Endothelial cell of umbilical vein (primary cell): ENCODE data around the gene MAN1A2. TPM values are rescaled to one million over a fixed set of nuclear protein-coding genes. Genes with fewer than 3 reads are reported as not detected.

Experiments
- BruUV-seq: library from RNA; stranded (reverse); fragments of 400-500 nt; replicated peaks from 2 replicates; lab custom pipeline; 2021; lab: Mats Ljungman, UMichigan
- CTCF ChIA-PET: fragments of 300-600, 350-600 bp; sonication (Branson Sonifier 250); formaldehyde crosslinking; loops from one replicate; lab custom pipeline; 2021; ENCODE audit warnings: antibody characterized with exemption, inconsistent platforms; lab: Charles Lee
- POLR2A ChIA-PET: fragments of 300-600, 350-600 bp; sonication (Branson Sonifier 250); formaldehyde crosslinking; loops from one replicate; lab custom pipeline; 2021; ENCODE audit warnings: antibody characterized with exemption, inconsistent platforms; lab: Charles Lee
- DNase-seq: peaks from one replicate; pipeline ENCODE4 v3.0.0-alpha.2; 2011; ENCODE audit warnings: low read depth, low spot score
- FAIRE-seq: peaks from 2 replicates; lab custom pipeline; 2011; peaks lifted over from hg19 to GRCh38; lab: Jason Lieb, UNC
- H2AFZ ChIP-seq: 2 replicates; pipeline ENCODE4 v1.6.0; 2012; ENCODE audit warnings: low read depth, low read length, control low read depth, inconsistent platforms
- H3K27ac ChIP-seq: 2 replicates; pipeline ENCODE4 v1.5.1; 2011; ENCODE audit warnings: low read depth, mild to moderate bottlenecking, control low read depth, low read length, moderate library complexity; ENCODE audit not compliant: insufficient read depth
- H3K27me3 ChIP-seq, 2 experiments: 2 replicates each; pipeline versions ENCODE4 v1.6.0 to v1.6.1; 2011; ENCODE audit warnings: low read length in 2 of 2, mixed read lengths in 1 of 2; ENCODE audit not compliant: control insufficient read depth in 2 of 2, insufficient read depth in 2 of 2
- H3K36me3 ChIP-seq, 2 experiments: 2 replicates in 1 of 2; 3 replicates in 1 of 2; pipeline ENCODE4 v1.5.1; 2011; ENCODE audit warnings: low read length in 2 of 2, mild to moderate bottlenecking in 1 of 2, moderate library complexity in 1 of 2; ENCODE audit not compliant: control insufficient read depth in 2 of 2, insufficient read depth in 2 of 2; ENCODE audit errors: extremely low read depth in 1 of 2
- H3K4me1 ChIP-seq: 3 replicates; pipeline ENCODE4 v1.5.1; 2011; ENCODE audit warnings: mild to moderate bottlenecking, low read length; ENCODE audit not compliant: control insufficient read depth, insufficient read depth; ENCODE audit errors: extremely low read depth
- H3K4me2 ChIP-seq: 2 replicates; pipeline ENCODE4 v1.6.1; 2011; ENCODE audit warnings: low read length, control low read depth, mixed read lengths; ENCODE audit not compliant: insufficient read depth
- H3K4me3 ChIP-seq, 3 experiments: fragments of 200-600 bp in 1 of 3; sonication (generic), shearing (Covaris generic) in 1 of 3; replicated peaks in 1 of 3; 2 replicates each; pipeline ENCODE4 v1.5.1; 2011 to 2016; ENCODE audit warnings: control low read depth in 3 of 3, low read length in 3 of 3, mild to moderate bottlenecking in 2 of 3, inconsistent platforms in 1 of 3, low read depth in 1 of 3, moderate library complexity in 1 of 3; ENCODE audit not compliant: insufficient read depth in 1 of 3
- H3K79me2 ChIP-seq: 2 replicates; pipeline ENCODE4 v1.6.0; 2012; ENCODE audit warnings: low read length, inconsistent platforms; ENCODE audit not compliant: control insufficient read depth, insufficient read depth
- H3K9ac ChIP-seq: replicated peaks from 2 replicates; pipeline ENCODE3; 2011; ENCODE audit warnings: low read length, control low read depth; ENCODE audit not compliant: insufficient read depth; ENCODE audit errors: extremely low read depth
- H3K9me1 ChIP-seq: replicated peaks from 3 replicates; pipeline ENCODE4 v1.6.0; 2011; ENCODE audit warnings: mild to moderate bottlenecking, low read length; ENCODE audit not compliant: control insufficient read depth, insufficient read depth; ENCODE audit errors: extremely low read depth
- H3K9me3 ChIP-seq: replicated peaks from 2 replicates; pipeline ENCODE4 v1.5.1; 2012; ENCODE audit warnings: low read length, inconsistent platforms; ENCODE audit not compliant: control insufficient read depth, insufficient read depth
- H4K20me1 ChIP-seq: replicated peaks from 2 replicates; pipeline ENCODE3; 2011; ENCODE audit warnings: mild to moderate bottlenecking, low read length; ENCODE audit not compliant: control insufficient read depth, insufficient read depth; ENCODE audit errors: extremely low read depth
- EZH2 ChIP-seq: IDR thresholded peaks from 2 replicates; pipeline ENCODE4 v1.6.1; 2012; ENCODE audit warnings: borderline replicate concordance, low read depth, mild to moderate bottlenecking, moderate library complexity, low read length, inconsistent platforms; ENCODE audit not compliant: severe bottlenecking
- FOS ChIP-seq: IDR thresholded peaks from 2 replicates; pipeline ENCODE4 v1.6.1; 2011; ENCODE audit warnings: mild to moderate bottlenecking, low read length, moderate library complexity, borderline replicate concordance; ENCODE audit not compliant: insufficient read depth
- GATA2 ChIP-seq: IDR thresholded peaks from 2 replicates; pipeline ENCODE4 v1.7.0; 2011; ENCODE audit warnings: low read depth, mild to moderate bottlenecking, moderate library complexity, mixed read lengths, low read length; ENCODE audit not compliant: insufficient read length, insufficient read depth
- JUN ChIP-seq: IDR thresholded peaks from 2 replicates; pipeline ENCODE4 v1.6.1; 2011; ENCODE audit warnings: borderline replicate concordance, low read depth; ENCODE audit not compliant: insufficient read length, insufficient read depth
- MYC ChIP-seq: IDR thresholded peaks from one replicate; pipeline ENCODE4 v1.6.1; 2011; ENCODE audit warnings: mild to moderate bottlenecking, low read depth, low read length
- POLR2A ChIP-seq: IDR thresholded peaks from 2 replicates; pipeline ENCODE4 v1.6.1; 2012; ENCODE audit warnings: low read depth, mild to moderate bottlenecking, control low read depth, low read length
- POLR2AphosphoS5 ChIP-seq: IDR thresholded peaks from 2 replicates; pipeline ENCODE4 v1.6.1; 2012; ENCODE audit warnings: low read depth, mild to moderate bottlenecking, control low read depth, low read length, moderate library complexity; ENCODE audit not compliant: insufficient read depth
- dilution Hi-C: fragments of 300-500 bp; cut with MboI; formaldehyde crosslinking; loops from one replicate; pipeline ENCODE4 v1.15.0; 2019; ENCODE audit warnings: low sequenced_read_pairs; ENCODE audit not compliant: extremely low pct_ligation_motif_present
- intact Hi-C: fragments of 100-400 bp; cut with micrococcal nuclease; formaldehyde crosslinking; loops from one replicate; pipeline ENCODE4 v1.10.0; 2022
- polyA plus RNA-seq, 4 experiments: library from polyadenylated mRNA; depleted of rRNA in 3 of 4; stranded (reverse) in 3 of 4; unstranded in 1 of 4; fragments of >200 nt; gene quantifications; 2 replicates each; pipeline versions ENCODE4 v1.2.1 to v1.2.3, GENCODE V29; 2011 to 2012; ENCODE audit warnings: missing spikeins in 1 of 4
- total RNA-seq: library from RNA; stranded (reverse); gene quantifications from 2 replicates; pipeline ENCODE4 v1.2.3, GENCODE V29; 2021
- TF ChIP-seq, protein P1 (sequence below): IDR thresholded peaks from 2 replicates; pipeline ENCODE4 v1.6.1; 2011; ENCODE audit not compliant: insufficient read depth, insufficient read length
- TF ChIP-seq, protein P2 (sequence below), 2 donors: IDR thresholded peaks; 1 replicate in 1 of 2; 2 replicates in 1 of 2; pipeline ENCODE4 v1.5.1; 2011; ENCODE audit warnings: low read length in 2 of 2, mild to moderate bottlenecking in 2 of 2, moderate library complexity in 2 of 2, control low read depth in 1 of 2, inconsistent platforms in 1 of 2, low read depth in 1 of 2; ENCODE audit not compliant: insufficient read depth in 1 of 2; ENCODE audit errors: extremely low read depth in 1 of 2

The MAN1A2 gene
- total and polyA plus RNA-seq, 2 donors (not counting 3 experiments of a cell fraction or from before 2014, with no cell fraction given) = 13.5 to 36.2 TPM

- ChIA-PET POLR2A (no interaction called here), CTCF (interaction anchor here (0.9 to 1.2 kb wide), 3 partner anchors 12 to 13 kb away, joined by 3 to 4 read pairs (median 4); no protein-coding TSS in a partner anchor)
- H3K4me3 ChIP-seq = no peak overlapping the region
Observed at GRCh38 chr1:117500584-117500983, 133.3 kb downstream of the MAN1A2 start.

More at GRCh38 chr1:117500584-117500983, 133.3 kb downstream of the MAN1A2 start:
- intact Hi-C loops (no loop called here), dilution Hi-C loops (no loop called here)
- H2AFZ ChIP-seq = no peak overlapping the region
- H3K4me1 ChIP-seq = peaks cover 2% of the 10 kb centered on the region
- BruUV-seq = no TSS peak
- H3K9me3 ChIP-seq = no peaks in the 10 kb centered on the region
- H3K9me1 ChIP-seq = no peaks in the 10 kb centered on the region
- no peak overlapping the region for H3K27ac ChIP-seq
- no peak overlapping the region for H3K9ac ChIP-seq
- no peak for FAIRE-seq
- H3K79me2 ChIP-seq = no peaks in the 10 kb centered on the region
- H3K36me3 ChIP-seq = no peaks in the 10 kb centered on the region
- TF ChIP-seq POLR2AphosphoS5 (no peak), FOS (no peak), EZH2 (no peak), MYC (no peak), GATA2 (no peak), JUN (no peak), POLR2A (no peak)
- TF ChIP-seq, protein P1, sequence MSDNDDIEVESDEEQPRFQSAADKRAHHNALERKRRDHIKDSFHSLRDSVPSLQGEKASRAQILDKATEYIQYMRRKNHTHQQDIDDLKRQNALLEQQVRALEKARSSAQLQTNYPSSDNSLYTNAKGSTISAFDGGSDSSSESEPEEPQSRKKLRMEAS = no peak
- TF ChIP-seq, protein P2, sequence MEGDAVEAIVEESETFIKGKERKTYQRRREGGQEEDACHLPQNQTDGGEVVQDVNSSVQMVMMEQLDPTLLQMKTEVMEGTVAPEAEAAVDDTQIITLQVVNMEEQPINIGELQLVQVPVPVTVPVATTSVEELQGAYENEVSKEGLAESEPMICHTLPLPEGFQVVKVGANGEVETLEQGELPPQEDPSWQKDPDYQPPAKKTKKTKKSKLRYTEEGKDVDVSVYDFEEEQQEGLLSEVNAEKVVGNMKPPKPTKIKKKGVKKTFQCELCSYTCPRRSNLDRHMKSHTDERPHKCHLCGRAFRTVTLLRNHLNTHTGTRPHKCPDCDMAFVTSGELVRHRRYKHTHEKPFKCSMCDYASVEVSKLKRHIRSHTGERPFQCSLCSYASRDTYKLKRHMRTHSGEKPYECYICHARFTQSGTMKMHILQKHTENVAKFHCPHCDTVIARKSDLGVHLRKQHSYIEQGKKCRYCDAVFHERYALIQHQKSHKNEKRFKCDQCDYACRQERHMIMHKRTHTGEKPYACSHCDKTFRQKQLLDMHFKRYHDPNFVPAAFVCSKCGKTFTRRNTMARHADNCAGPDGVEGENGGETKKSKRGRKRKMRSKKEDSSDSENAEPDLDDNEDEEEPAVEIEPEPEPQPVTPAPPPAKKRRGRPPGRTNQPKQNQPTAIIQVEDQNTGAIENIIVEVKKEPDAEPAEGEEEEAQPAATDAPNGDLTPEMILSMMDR (IDR thresholded peaks at IDR 0.05; ENCODE audit: extremely low read depth in 1 of 2, insufficient read depth in 1 of 2, low read depth in 1 of 2, low read length in 2 of 2) = no peak
- no peak overlapping the region for H3K4me2 ChIP-seq
- no peaks in the 10 kb centered on the region for H4K20me1 ChIP-seq
- no peak for DNase-seq
- no peaks in the 10 kb centered on the region for H3K27me3 ChIP-seq
